NCI-H1436 (cell line): ENCODE results near the gene TANK.
"Not testable (repeated sequence)": the region's sequence is repeated elsewhere in the genome, so short reads cannot be mapped to it uniquely, and the experiment has no call there.

Experiments used
- DNase-seq: peaks from one replicate; lab custom pipeline; 2025; lab: John Stamatoyannopoulos, UW

The TANK gene

GRCh38 chr2:161160226-161161073 is at the start of gene TANK:
Gene TANK (plus strand): TSS chr2:161160428. CDS start chr2:161179663, 19,235 bp downstream.
- DNase-seq: peak; percentile 95

- no peak for DNase-seq
These were observed 48.7 kb upstream of the TANK start for GRCh38 chr2:161111531-161111930.

GRCh38 chr2:161112908-161113307 is 47.3 kb upstream of the TANK start:
- peak; percentile 70 for DNase-seq

- no peak for DNase-seq
These were observed 46.3 kb upstream of the TANK start for GRCh38 chr2:161113693-161114575.

- no peak for DNase-seq
These were observed 45.0 kb upstream of the TANK start for GRCh38 chr2:161115205-161115604.

GRCh38 chr2:161115605-161116380 is 44.4 kb upstream of the TANK start:
- DNase-seq: no peak

GRCh38 chr2:161116509-161116908 is 43.7 kb upstream of the TANK start:
- DNase-seq: no peak

GRCh38 chr2:161117506-161117905 is 42.7 kb upstream of the TANK start:
- no peak for DNase-seq

GRCh38 chr2:161118722-161119121 is 41.5 kb upstream of the TANK start:
- no peak for DNase-seq

- DNase-seq: no peak
These were observed 40.7 kb upstream of the TANK start for GRCh38 chr2:161119483-161119882.

GRCh38 chr2:161120775-161121174 is 39.5 kb upstream of the TANK start:
- DNase-seq: no peak

GRCh38 chr2:161121622-161122021 is 38.6 kb upstream of the TANK start:
- no peak for DNase-seq

GRCh38 chr2:161122772-161123530 is 37.3 kb upstream of the TANK start:
- no peak for DNase-seq

- no peak for DNase-seq
These were observed 36.6 kb upstream of the TANK start for GRCh38 chr2:161123531-161124030.

GRCh38 chr2:161124201-161124600 is 36.0 kb upstream of the TANK start:
- DNase-seq: no peak

GRCh38 chr2:161128885-161129284 is 31.3 kb upstream of the TANK start:
- DNase-seq: no peak

GRCh38 chr2:161130354-161130753 is 29.9 kb upstream of the TANK start:
- DNase-seq: no peak

- DNase-seq: no peak
These were observed 29.1 kb upstream of the TANK start for GRCh38 chr2:161131074-161131680.

- DNase-seq: no peak
These were observed 28.4 kb upstream of the TANK start for GRCh38 chr2:161131804-161132203.

- DNase-seq: not testable (repeated sequence)
These were observed 27.8 kb upstream of the TANK start for GRCh38 chr2:161132384-161132783.

GRCh38 chr2:161133366-161133765 is 26.9 kb upstream of the TANK start:
- DNase-seq: no peak
